Measurements from ENCODE around the gene KLHL15. TPM values are rescaled to one million over a fixed set of nuclear protein-coding genes. Genes with fewer than 3 reads are reported as not detected.

Gene KLHL15
- total and polyA plus RNA-seq, 2 of the 13 experiments (the other 11 are each of a cell fraction or from before 2014, with no cell fraction given): 2.8 to 5.5 TPM

- Histone ChIP-seq H3K9me3 (ENCODE audit: low read length) (no peaks in the 10 kb centered on the region), H3K4me1 (ENCODE audit: insufficient read depth, low read length) (no peaks in the 10 kb centered on the region), H3K27me3 (ENCODE audit: control insufficient read depth in 1 of 2, insufficient read depth in 2 of 2, low read length in 2 of 2) (no peaks in the 10 kb centered on the region), H4K20me1 (ENCODE audit: insufficient read depth, low read length) (no peaks in the 10 kb centered on the region), H3K4me3 (replicated peaks in 1 of 3; ENCODE audit: insufficient read depth in 1 of 3, low read depth in 2 of 3, low read length in 3 of 3) (no peak overlapping the region), H2AFZ (ENCODE audit: low read length) (no peak overlapping the region), H3K27ac (ENCODE audit: extremely low read length, insufficient read depth, low read length) (no peak overlapping the region), H3K36me3 (replicated peaks in 1 of 2; ENCODE audit: control insufficient read depth in 1 of 2, insufficient read depth in 2 of 2, low read length in 2 of 2) (no peaks in the 10 kb centered on the region), H3K4me2 (ENCODE audit: low read depth, low read length) (no peak overlapping the region), H3K9ac (ENCODE audit: insufficient read depth, low read depth, low read length) (no peak overlapping the region), H3K79me2 (ENCODE audit: insufficient read depth, low read length) (no peaks in the 10 kb centered on the region)
- FAIRE-seq (no peak), ATAC-seq (no peak), DNase-seq (ENCODE audit: low spot score) (no peak)
- ChIA-PET CTCF (ENCODE audit: low intra/inter-chr PET ratio, low total read pairs) (no interaction called here), POLR2A (no interaction called here)
- in situ Hi-C loops (cut with HindIII; ENCODE audit: extremely low pct_ligation_motif_present, low pct_unique_long_range_greater_than_20kb): no loop called here
- WGBS (ENCODE audit: low lambda C conversion rate): 0% methylated on average over 1 of the region's 1 CpG
- TF ChIP-seq HNRNPUL1 (IDR thresholded peaks at IDR 0.05; ENCODE audit: low read depth, low read length): no peak
- no peak for TF ChIP-seq ZNF580 (CRISPR knock-in tag; IDR thresholded peaks at IDR 0.05; ENCODE audit: borderline replicate concordance, low read depth)
- no peak for TF ChIP-seq ZNF543 (CRISPR knock-in tag; IDR thresholded peaks at IDR 0.05)
- no peak for TF ChIP-seq FOXP4 (CRISPR knock-in tag; IDR thresholded peaks at IDR 0.05)
- TF ChIP-seq ZBTB39 (CRISPR knock-in tag; IDR thresholded peaks at IDR 0.05): no peak
- no peak for TF ChIP-seq ZSCAN22 (CRISPR knock-in tag; IDR thresholded peaks at IDR 0.05)
- BruUV-seq (replicated peaks): no TSS peak
- intact Hi-C loops (cut with micrococcal nuclease; ENCODE audit: unreplicated experiment): no loop called here
Observed at GRCh38 chrX:23939203-23939602, 87.8 kb downstream of the KLHL15 start.

All from HepG2 (cell line).